HG03521 (cell line): Measurements from ENCODE around the gene FAM20C.

ENCODE experiments used
- ATAC-seq: cut with Tn5 transposase; IDR thresholded peaks from one replicate; pipeline ENCODE4 v1.9.1; 2021; ENCODE audit warnings: mild to moderate bottlenecking, moderate library complexity; ENCODE audit not compliant: unreplicated experiment

Gene FAM20C

GRCh38 chr7:208130-208673 lies 15.8 kb downstream of the FAM20C start:
- no peak for ATAC-seq

GRCh38 chr7:208816-209215 lies 16.4 kb downstream of the FAM20C start:
- no peak for ATAC-seq

- ATAC-seq: no peak
Observed at GRCh38 chr7:209416-209815, 17.0 kb downstream of the FAM20C start.

GRCh38 chr7:209906-210305 lies 17.5 kb downstream of the FAM20C start:
- ATAC-seq: no peak

- no peak for ATAC-seq
Observed at GRCh38 chr7:210401-210925, 18.1 kb downstream of the FAM20C start.

- ATAC-seq: no peak
Observed at GRCh38 chr7:211033-211714, 18.8 kb downstream of the FAM20C start.

- ATAC-seq: no peak
Observed at GRCh38 chr7:211715-212058, 19.3 kb downstream of the FAM20C start.

- ATAC-seq: no peak
Observed at GRCh38 chr7:212754-213153, 20.4 kb downstream of the FAM20C start.

- no peak for ATAC-seq
Observed at GRCh38 chr7:213324-213993, 21.1 kb downstream of the FAM20C start.

- ATAC-seq: no peak
Observed at GRCh38 chr7:214410-215212, 22.2 kb downstream of the FAM20C start.

GRCh38 chr7:216360-217300 lies 24.3 kb downstream of the FAM20C start:
- no peak for ATAC-seq

- ATAC-seq: no peak
Observed at GRCh38 chr7:217781-218180, 25.4 kb downstream of the FAM20C start.

GRCh38 chr7:218316-218715 lies 25.9 kb downstream of the FAM20C start:
- ATAC-seq: no peak

GRCh38 chr7:218896-219580 lies 26.7 kb downstream of the FAM20C start:
- no peak for ATAC-seq

GRCh38 chr7:219581-220150 lies 27.3 kb downstream of the FAM20C start:
- no peak for ATAC-seq

- no peak for ATAC-seq
Observed at GRCh38 chr7:220151-220841, 27.9 kb downstream of the FAM20C start.

GRCh38 chr7:221978-222715 lies 29.8 kb downstream of the FAM20C start:
- ATAC-seq: no peak

GRCh38 chr7:222716-223041 lies 30.3 kb downstream of the FAM20C start:
- no peak for ATAC-seq
